ENCODE data around the gene ST8SIA4.

The ST8SIA4 gene

DNA sequence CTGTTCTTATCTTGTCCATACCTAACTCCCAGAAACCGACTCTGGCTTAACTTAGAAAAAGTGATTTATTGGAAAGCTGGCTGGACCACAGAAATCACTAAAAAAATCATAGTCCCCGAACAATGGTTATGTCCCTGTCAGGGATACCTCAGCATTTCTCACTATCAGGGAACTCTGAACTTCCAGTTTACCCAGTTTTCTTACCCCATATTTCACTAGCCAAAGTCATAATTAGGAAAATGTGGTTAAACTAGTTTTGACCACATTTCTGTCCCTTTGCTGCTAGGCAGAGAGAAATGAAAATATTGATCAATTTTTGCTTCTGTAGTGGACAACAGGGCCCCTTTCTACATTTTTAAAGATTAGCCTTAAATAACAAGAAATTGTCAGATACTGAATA is 38.2 kb downstream of the ST8SIA4 start:
- TF ChIP-seq CTCF (IDR thresholded peaks at IDR 0.05; ENCODE audit: extremely low read depth, missing control alignments): no peak
- DNase-seq (ENCODE audit: low spot score): no peak

DNA sequence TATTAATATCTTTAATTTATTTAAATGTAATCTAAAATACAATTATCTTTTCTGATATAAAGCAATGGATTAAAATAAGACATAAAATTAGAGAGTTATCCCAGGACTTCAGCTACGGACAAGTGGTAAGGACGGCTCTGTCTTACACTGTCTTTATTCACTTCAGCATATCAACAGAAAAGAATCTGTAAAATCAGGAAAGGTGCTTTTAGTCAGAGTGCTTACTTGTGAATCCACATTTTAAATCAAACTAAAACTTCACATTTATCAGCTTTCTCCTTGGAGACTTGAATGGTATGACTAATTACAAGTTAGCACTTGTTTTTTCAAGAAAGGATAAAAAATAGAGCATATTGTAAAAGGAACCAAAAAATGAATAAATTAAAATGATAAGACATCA is 39.3 kb downstream of the ST8SIA4 start:
- TF ChIP-seq CTCF (IDR thresholded peaks at IDR 0.05; ENCODE audit: extremely low read depth, missing control alignments): no peak
- no peak for DNase-seq (ENCODE audit: low spot score)

- no peak for DNase-seq (ENCODE audit: low spot score)
- no peak for TF ChIP-seq CTCF (IDR thresholded peaks at IDR 0.05; ENCODE audit: extremely low read depth, missing control alignments)
Measured at GRCh38 chr5:100861148-100861547, 41.9 kb downstream of the ST8SIA4 start.

DNA sequence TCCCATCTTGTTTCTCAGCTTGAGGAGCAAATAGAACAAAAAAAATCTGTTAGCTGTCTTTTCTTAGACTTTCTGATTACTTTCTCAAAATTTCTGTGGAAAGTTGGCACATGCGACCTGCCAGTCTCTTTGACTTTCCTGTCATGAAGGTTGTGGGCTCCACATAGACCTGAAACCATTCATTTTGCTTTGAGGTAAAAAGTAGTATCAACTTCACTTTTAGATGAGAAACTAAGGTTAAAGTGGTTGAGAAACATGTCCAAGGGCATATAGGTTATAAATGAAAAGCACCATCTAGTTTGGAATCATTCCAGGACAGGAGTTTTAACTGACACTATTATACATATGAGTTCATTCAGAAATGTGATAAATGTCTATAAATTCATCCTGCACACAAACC is 42.7 kb downstream of the ST8SIA4 start:
- no peak for DNase-seq (ENCODE audit: low spot score)
- no peak for TF ChIP-seq CTCF (IDR thresholded peaks at IDR 0.05; ENCODE audit: extremely low read depth, missing control alignments)

DNA sequence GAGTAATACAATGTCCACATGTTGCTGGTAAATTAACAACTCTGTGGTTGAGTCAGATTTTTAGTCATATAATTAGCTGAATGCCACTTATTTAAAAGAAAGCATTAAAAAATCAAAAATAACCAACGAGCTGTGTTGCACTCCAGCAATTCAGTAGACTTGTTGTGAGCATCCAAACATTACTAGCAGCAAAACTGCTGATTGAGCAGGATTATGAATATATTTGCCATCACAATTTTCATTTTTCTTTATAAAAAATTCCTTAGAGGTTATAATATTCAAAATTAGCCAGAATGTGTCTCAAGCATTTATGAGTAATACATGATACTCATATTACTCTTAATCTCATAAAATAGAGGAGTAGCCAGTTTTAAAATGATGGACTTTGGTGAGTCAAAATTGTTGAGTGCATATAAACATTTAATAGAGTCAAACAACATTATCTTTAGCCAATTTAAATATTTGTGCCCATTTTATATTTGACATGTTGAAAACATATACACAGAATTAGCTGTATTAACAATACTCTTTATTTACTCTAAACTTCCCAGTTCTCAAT is 44.0 kb downstream of the ST8SIA4 start:
- TF ChIP-seq CTCF (IDR thresholded peaks at IDR 0.05; ENCODE audit: extremely low read depth, missing control alignments): no peak

DNA sequence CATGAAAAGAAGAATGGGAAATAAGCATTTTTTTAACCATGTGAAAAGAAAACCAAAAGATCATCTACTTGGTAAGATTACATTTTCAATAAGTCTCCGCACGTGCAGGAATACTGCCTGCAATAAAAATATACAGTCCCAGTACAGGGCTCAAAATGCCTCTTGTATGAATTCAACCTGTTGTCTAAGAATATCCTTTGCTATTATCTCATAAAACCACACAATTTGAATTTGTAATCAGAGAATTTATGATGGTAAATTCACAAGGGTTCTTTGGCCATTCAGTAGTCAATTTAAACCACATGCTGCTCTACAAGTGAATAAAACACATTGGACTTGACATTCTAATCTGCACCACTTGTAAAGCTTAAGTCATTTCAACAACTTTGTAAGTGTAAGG is 46.6 kb downstream of the ST8SIA4 start:
- no peak for TF ChIP-seq CTCF (IDR thresholded peaks at IDR 0.05; ENCODE audit: extremely low read depth, missing control alignments)
- no peak for DNase-seq (ENCODE audit: low spot score)

More for the DNA sequence above, 44.0 kb downstream of the ST8SIA4 start:
- DNase-seq (ENCODE audit: low spot score): no peak

- no peak for DNase-seq (ENCODE audit: low spot score)
- no peak for TF ChIP-seq CTCF (IDR thresholded peaks at IDR 0.05; ENCODE audit: extremely low read depth, missing control alignments)
Measured at GRCh38 chr5:100855937-100856430, 47.1 kb downstream of the ST8SIA4 start.
